Loucy (cell line): ENCODE data around the gene ZNF768.
A peak's percentile ranks its signal among the peaks of the same experiment; 100 is the strongest.

Experiments
- H2AFZ ChIP-seq: fragments of 200-600 bp; sonication (generic); 2 replicates; pipeline ENCODE4 v1.6.0; 2016; ENCODE audit warnings: antibody characterized with exemption, mild to moderate bottlenecking, low read length, moderate library complexity
- H3F3A ChIP-seq: fragments of 200-600 bp; 2 replicates; pipeline ENCODE4 v1.6.0; 2016; ENCODE audit warnings: antibody characterized with exemption, low read depth, mild to moderate bottlenecking
- H3K27me3 ChIP-seq: fragments of 200-600 bp; sonication (generic); 2 replicates; pipeline ENCODE4 v1.6.1; 2014; ENCODE audit warnings: low read length, mild to moderate bottlenecking; ENCODE audit not compliant: insufficient read depth, poor library complexity, severe bottlenecking
- H3K36me3 ChIP-seq: fragments of 200-600 bp; sonication (generic); 2 replicates; pipeline ENCODE4 v1.6.1; 2016; ENCODE audit warnings: low read length; ENCODE audit not compliant: insufficient read depth
- H3K4me1 ChIP-seq: fragments of 200-600 bp; sonication (generic); 2 replicates; pipeline ENCODE4 v1.5.1; 2014; ENCODE audit warnings: low read length, mild to moderate bottlenecking; ENCODE audit not compliant: insufficient read depth, poor library complexity, severe bottlenecking
- H3K4me2 ChIP-seq: fragments of 200-600 bp; sonication (generic); 2 replicates; pipeline ENCODE4 v1.6.0; 2014; ENCODE audit warnings: antibody characterized with exemption, low read length, low read depth, mild to moderate bottlenecking; ENCODE audit not compliant: poor library complexity, severe bottlenecking
- H3K4me3 ChIP-seq: fragments of 200-600 bp; sonication (generic); 2 replicates; pipeline ENCODE4 v1.5.1; 2014; ENCODE audit warnings: low read length, mild to moderate bottlenecking, mixed read lengths; ENCODE audit not compliant: poor library complexity, severe bottlenecking
- H3K79me2 ChIP-seq: fragments of 200-600 bp; sonication (generic); 2 replicates; pipeline ENCODE4 v1.6.1; 2014; ENCODE audit warnings: low read length; ENCODE audit not compliant: insufficient read depth
- H3K9ac ChIP-seq: fragments of 200-600 bp; sonication (generic); 2 replicates; pipeline ENCODE4 v1.6.0; 2014; ENCODE audit warnings: mild to moderate bottlenecking, low read depth, low read length, moderate library complexity; ENCODE audit not compliant: poor library complexity, severe bottlenecking
- H3K9me2 ChIP-seq: fragments of 200-600 bp; sonication (generic); replicated peaks from 2 replicates; pipeline ENCODE4 v1.6.1; 2016; ENCODE audit warnings: low read depth, low read length, mixed read lengths
- H3K9me3 ChIP-seq: fragments of 200-600 bp; sonication (generic); 2 replicates; pipeline ENCODE4 v1.6.1; 2014; ENCODE audit warnings: mild to moderate bottlenecking, antibody characterized with exemption, low read length, low read depth; ENCODE audit not compliant: insufficient read depth
- H4K20me1 ChIP-seq: fragments of 200-600 bp; sonication (generic); 2 replicates; pipeline ENCODE4 v1.6.0; 2014; ENCODE audit warnings: antibody characterized with exemption, low read length, mild to moderate bottlenecking; ENCODE audit not compliant: insufficient read depth, poor library complexity, severe bottlenecking
- CTCF ChIP-seq: fragments of 200-600 bp; sonication (generic); conservative IDR thresholded peaks from 2 replicates; pipeline ENCODE4 v1.5.1; 2014; ENCODE audit warnings: mild to moderate bottlenecking, antibody characterized with exemption, low read length
- EZH2phosphoT487 ChIP-seq: fragments of 200-600 bp; IDR thresholded peaks from 2 replicates; pipeline ENCODE4 v1.6.1; 2018; ENCODE audit warnings: antibody characterized with exemption, mild to moderate bottlenecking, moderate library complexity, borderline replicate concordance

ZNF768 gene

GRCh38 chr16:30533146-30533522 is 6.8 kb upstream of the ZNF768 start:
- Histone ChIP-seq H3K9me2 (no peaks in the 10 kb centered on the region), H3K9ac (peak overlapping the region; percentile 96), H3K27me3 (no peaks in the 10 kb centered on the region), H3K36me3 (no peaks in the 10 kb centered on the region; the same call in 1 of the 2 replicates), H3K4me2 (peak overlapping the region; percentile 91), H2AFZ (no peak overlapping the region), H4K20me1 (peaks cover 7% of the 10 kb centered on the region), H3F3A (no peaks in the 10 kb centered on the region), H3K79me2 (peaks cover 58% of the 10 kb centered on the region), H3K9me3 (no peaks in the 10 kb centered on the region), H3K4me3 (peak overlapping the region; percentile 96), H3K4me1 (peaks cover 10% of the 10 kb centered on the region)
- TF ChIP-seq EZH2phosphoT487 (no peak), CTCF (no peak)

- Histone ChIP-seq H3K27me3 (no peaks in the 10 kb centered on the region), H2AFZ (no peak overlapping the region), H4K20me1 (peaks cover 7% of the 10 kb centered on the region), H3K9me3 (no peaks in the 10 kb centered on the region), H3K4me1 (peaks cover 15% of the 10 kb centered on the region), H3K9me2 (no peaks in the 10 kb centered on the region), H3K79me2 (peaks cover 55% of the 10 kb centered on the region), H3K4me2 (peak overlapping the region; percentile 91), H3F3A (no peaks in the 10 kb centered on the region), H3K36me3 (no peaks in the 10 kb centered on the region; the same call in 1 of the 2 replicates), H3K9ac (peak overlapping the region; percentile 96), H3K4me3 (peak overlapping the region; percentile 96)
- TF ChIP-seq CTCF (no peak), EZH2phosphoT487 (no peak)
Measured at GRCh38 chr16:30532285-30533145, 6.1 kb upstream of the ZNF768 start.

GRCh38 chr16:30530163-30531037 is 4.0 kb upstream of the ZNF768 start:
- Histone ChIP-seq H3K4me1 (peaks cover 10% of the 10 kb centered on the region), H2AFZ (no peak overlapping the region), H3K79me2 (peaks cover 46% of the 10 kb centered on the region), H4K20me1 (peaks cover 15% of the 10 kb centered on the region), H3K4me2 (no peak overlapping the region), H3K9me2 (no peaks in the 10 kb centered on the region), H3K9ac (no peak overlapping the region), H3K4me3 (no peak overlapping the region), H3K36me3 (no peaks in the 10 kb centered on the region; the same call in 1 of the 2 replicates), H3K9me3 (no peaks in the 10 kb centered on the region), H3F3A (no peaks in the 10 kb centered on the region), H3K27me3 (no peaks in the 10 kb centered on the region)
- TF ChIP-seq EZH2phosphoT487 (no peak), CTCF (no peak)
